NT2/D1 (cell line): ENCODE results near the gene MMS19.

ENCODE experiments used
- DNase-seq: peaks from one replicate; pipeline ENCODE4 v3.0.0-alpha.2; 2011; ENCODE audit warnings: low read depth, low spot score
- H3K27me3 ChIP-seq: 2 replicates; pipeline ENCODE4 v1.6.0; 2011; ENCODE audit warnings: mild to moderate bottlenecking; ENCODE audit not compliant: insufficient read length, insufficient read depth
- H3K36me3 ChIP-seq: 2 replicates; pipeline ENCODE4 v1.6.1; 2011; ENCODE audit warnings: mild to moderate bottlenecking, low read length, mixed read lengths; ENCODE audit not compliant: insufficient read depth, insufficient read length
- H3K4me1 ChIP-seq: 2 replicates; pipeline ENCODE4 v1.5.1; 2011; ENCODE audit not compliant: insufficient read depth, insufficient read length
- H3K4me3 ChIP-seq: 2 replicates; pipeline ENCODE4 v1.5.1; 2011; ENCODE audit warnings: low read depth; ENCODE audit not compliant: insufficient read length
- H3K9ac ChIP-seq: 2 replicates; pipeline ENCODE4 v1.6.0; 2011; ENCODE audit warnings: low read depth; ENCODE audit not compliant: insufficient read length
- H3K9me3 ChIP-seq: 2 replicates; pipeline ENCODE4 v1.5.1; 2011; ENCODE audit warnings: mild to moderate bottlenecking, low read length; ENCODE audit not compliant: insufficient read depth
- SUZ12 ChIP-seq: IDR thresholded peaks from 2 replicates; pipeline ENCODE4 v1.6.1; 2011; ENCODE audit not compliant: insufficient read length, insufficient read depth; ENCODE audit errors: extremely low read depth
- YY1 ChIP-seq: IDR thresholded peaks from 2 replicates; pipeline ENCODE4 v1.6.1; 2011; ENCODE audit not compliant: insufficient read length, insufficient read depth
- ZNF274 ChIP-seq: IDR thresholded peaks from 2 replicates; pipeline ENCODE4 v1.6.1; 2011; ENCODE audit warnings: mild to moderate bottlenecking, low read depth, low read length

Gene MMS19

DNA sequence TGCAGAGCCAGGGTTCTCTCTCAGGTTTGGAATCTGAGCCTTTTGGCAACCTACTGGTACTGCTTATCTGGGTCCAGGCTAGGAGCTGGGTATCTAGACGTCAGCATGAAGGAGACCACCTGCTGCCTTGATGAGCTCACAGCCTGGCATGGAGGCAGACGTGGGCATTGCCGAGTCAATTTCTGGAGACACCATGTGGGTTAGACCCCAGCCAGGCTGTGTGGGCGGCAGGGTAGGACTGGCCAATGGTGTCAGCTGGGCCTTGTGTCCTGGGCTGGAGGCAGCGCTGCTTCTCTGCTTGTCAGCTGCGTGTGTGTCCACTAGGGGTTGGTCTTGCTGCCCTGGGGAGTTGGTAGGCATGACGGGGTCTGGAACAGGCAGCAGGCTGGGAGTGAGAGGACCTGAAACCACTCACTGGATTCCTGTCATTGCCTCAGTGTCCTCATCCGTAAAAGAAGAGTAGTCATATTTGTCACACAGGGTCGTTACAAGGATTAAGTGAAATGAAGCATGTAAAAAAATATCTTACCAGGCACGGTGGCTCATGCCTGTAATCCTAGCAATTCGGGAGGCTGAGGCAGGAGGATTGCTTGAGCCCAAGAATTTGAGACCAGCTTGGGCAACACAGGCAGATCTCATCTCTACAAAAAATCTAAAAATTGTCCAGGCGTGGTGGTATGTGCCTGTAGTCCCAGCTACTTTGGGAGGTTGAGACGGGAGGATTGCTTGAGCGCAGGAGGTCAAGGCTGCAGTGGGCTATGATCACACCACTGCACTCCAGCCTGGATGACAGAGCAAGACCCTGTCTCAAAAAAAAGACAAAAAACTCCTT is 42.7 kb upstream of the MMS19 start:
- no peak for DNase-seq
- H3K9me3 ChIP-seq: no peaks in the 10 kb centered on the region
- no peaks in the 10 kb centered on the region for H3K27me3 ChIP-seq
- H3K4me1 ChIP-seq: peaks cover 16% of the 10 kb centered on the region
- no peak overlapping the region for H3K4me3 ChIP-seq
- no peaks in the 10 kb centered on the region for H3K36me3 ChIP-seq
- no peak overlapping the region for H3K9ac ChIP-seq
- no peak for TF ChIP-seq YY1
- no peak for TF ChIP-seq ZNF274
- TF ChIP-seq SUZ12: no peak

DNA sequence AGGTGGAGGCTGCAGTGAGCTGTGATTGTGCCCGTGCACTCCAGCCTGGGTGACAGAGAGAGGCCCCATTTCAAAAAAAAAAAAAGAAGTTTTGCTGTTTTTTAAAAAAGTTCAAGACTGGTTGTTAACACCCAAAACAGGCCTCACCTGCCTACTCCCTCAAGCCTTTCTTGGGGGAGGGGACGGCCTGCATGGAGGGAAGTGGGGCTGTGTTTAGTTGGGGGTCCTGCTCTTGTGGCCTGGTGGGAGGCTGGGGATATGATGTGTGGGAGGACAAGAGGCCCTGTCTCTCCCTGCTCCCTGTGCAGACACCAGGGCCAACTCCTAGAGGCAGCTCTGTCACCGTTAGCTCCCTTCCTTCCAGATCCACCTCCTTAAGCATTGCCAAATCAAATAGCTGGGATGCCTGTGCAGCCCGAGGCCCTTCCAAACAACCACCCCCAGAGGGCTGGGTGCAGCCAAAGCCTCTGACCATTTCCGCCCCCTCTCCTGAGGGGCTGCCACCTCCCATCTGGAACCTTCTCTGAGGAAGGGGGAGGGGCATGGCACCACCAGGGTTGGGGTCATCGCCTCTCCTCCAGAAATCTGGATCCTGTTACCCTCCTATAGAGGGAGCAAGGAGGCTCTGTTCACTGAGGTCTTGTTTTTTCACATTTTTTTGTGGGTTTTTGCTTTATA is 41.4 kb upstream of the MMS19 start:
- TF ChIP-seq ZNF274: no peak
- TF ChIP-seq SUZ12: no peak
- no peak for TF ChIP-seq YY1
- H3K4me3 ChIP-seq: no peak overlapping the region
- H3K27me3 ChIP-seq: no peaks in the 10 kb centered on the region
- no peak overlapping the region for H3K9ac ChIP-seq
- DNase-seq: no peak
- no peaks in the 10 kb centered on the region for H3K36me3 ChIP-seq
- H3K9me3 ChIP-seq: no peaks in the 10 kb centered on the region
- peaks cover 16% of the 10 kb centered on the region for H3K4me1 ChIP-seq

DNA sequence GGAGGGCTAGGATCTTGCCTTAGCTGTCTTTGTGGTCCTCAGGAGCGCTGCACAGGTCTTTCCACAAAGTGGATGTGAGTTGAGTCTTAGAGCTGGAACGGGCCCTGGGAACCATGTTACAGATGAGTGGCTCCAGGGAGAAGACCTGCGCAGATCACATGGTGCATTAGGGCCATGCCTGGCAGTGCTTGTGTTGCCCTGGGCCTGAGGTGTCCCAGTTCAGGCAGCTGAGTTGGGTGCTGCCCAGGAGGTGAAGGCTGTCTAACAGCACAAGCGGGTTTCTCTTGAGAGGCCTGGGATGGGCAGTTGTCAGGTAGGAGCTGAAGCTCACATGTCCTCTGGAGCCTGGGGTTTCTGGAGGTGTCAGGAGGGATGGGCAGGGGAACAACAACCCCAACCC is 40.6 kb upstream of the MMS19 start:
- H3K9ac ChIP-seq: no peak overlapping the region
- TF ChIP-seq SUZ12 (no peak), ZNF274 (no peak), YY1 (no peak)
- no peak overlapping the region for H3K4me3 ChIP-seq
- H3K27me3 ChIP-seq: no peaks in the 10 kb centered on the region
- peaks cover 20% of the 10 kb centered on the region for H3K4me1 ChIP-seq
- no peak for DNase-seq
- no peaks in the 10 kb centered on the region for H3K36me3 ChIP-seq
- no peaks in the 10 kb centered on the region for H3K9me3 ChIP-seq

DNA sequence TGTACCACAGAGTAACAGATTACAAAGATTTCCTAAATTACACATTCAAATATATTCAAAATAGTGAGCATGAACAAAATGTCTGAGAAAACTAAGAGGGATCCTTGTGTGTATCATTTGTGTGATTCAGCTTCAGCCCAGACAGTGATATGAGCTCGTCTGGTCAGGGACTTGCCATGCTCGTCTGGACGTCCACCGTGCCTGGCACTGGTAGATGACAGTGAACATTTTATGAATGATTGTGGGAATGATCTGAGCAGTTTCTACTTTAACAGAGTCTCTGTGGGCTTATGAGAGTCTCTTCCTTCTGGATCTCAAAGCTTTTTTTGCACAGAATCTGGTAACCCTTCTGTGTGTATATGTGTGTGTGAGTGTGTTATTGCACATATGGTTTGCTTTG is 40.2 kb upstream of the MMS19 start:
- H3K36me3 ChIP-seq: no peaks in the 10 kb centered on the region
- H3K27me3 ChIP-seq: no peaks in the 10 kb centered on the region
- TF ChIP-seq YY1 (no peak), ZNF274 (no peak), SUZ12 (no peak)
- no peak overlapping the region for H3K9ac ChIP-seq
- no peak overlapping the region for H3K4me3 ChIP-seq
- DNase-seq: no peak
- no peaks in the 10 kb centered on the region for H3K9me3 ChIP-seq
- H3K4me1 ChIP-seq: peaks cover 22% of the 10 kb centered on the region

DNA sequence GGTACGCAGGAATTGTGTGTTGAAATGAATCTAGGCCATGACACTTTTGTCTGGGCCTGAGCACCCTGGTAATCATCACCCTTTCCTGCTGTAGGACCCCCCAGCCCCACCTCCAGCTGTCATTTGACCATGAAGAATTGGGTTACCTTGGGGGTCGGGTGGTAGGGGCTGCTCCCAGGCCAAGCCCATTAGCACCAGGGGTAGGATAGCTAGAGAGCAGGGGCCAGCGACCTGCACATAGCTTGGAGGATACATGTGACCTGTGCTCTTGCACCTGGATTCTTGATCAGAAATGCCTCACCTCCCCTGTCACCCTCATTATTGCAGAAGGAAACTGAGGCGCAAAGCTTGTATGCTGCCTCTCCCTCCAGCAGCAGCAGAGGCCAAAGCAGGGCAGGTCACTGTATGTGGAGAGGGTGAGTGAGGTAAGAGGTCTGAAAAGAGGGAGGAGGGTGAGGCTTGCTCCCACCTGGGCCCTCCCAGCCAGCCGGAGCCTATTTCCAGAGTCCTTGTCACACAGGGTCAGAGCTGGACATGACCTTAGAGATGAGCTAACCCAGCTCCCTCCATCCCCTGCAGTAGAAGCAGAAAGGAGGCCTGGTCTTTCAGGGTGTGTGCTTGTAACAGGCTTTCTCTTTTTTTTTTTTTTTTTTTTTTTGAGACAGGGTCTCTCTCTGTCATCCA is 39.1 kb upstream of the MMS19 start:
- Histone ChIP-seq H3K4me3 (no peak overlapping the region), H3K4me1 (peaks cover 20% of the 10 kb centered on the region), H3K9ac (no peak overlapping the region), H3K27me3 (no peaks in the 10 kb centered on the region), H3K36me3 (no peaks in the 10 kb centered on the region), H3K9me3 (no peaks in the 10 kb centered on the region)
- no peak for TF ChIP-seq SUZ12
- TF ChIP-seq YY1: no peak
- no peak for TF ChIP-seq ZNF274
- DNase-seq: no peak

DNA sequence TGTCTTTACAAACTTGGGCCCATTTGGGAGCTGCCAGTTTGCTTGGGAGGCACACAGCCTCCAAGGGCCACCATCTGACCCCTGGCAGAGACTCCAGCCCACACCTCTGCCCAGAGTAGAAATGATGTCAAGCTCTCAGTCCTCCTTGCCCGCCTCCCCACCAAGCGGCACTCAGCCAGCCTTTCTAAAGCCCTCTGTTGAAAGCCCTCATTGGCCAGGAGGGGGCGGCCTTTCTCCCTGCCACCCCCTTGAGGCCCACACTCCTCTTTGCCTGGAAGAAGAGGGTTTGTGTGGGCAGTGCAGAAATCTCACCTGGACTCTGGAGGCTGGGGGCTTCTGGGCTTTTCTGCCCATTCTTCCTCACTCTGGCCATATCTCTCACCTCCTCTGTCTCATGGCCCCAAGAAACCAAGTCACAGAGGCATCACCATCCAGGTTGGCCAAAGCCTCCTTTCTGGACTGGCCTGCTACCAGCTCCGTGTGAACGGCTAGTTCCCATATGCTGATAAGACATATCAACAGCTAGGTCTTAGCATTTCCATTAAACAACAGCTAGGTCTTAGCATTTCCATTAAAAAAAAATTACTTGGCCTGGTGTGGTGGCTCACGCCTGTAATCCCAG is 36.6 kb upstream of the MMS19 start:
- no peak overlapping the region for H3K9ac ChIP-seq
- peaks cover 20% of the 10 kb centered on the region for H3K4me1 ChIP-seq
- no peak for DNase-seq
- peaks cover 1% of the 10 kb centered on the region; the same call in 1 of the 2 replicates for H3K9me3 ChIP-seq
- no peaks in the 10 kb centered on the region for H3K27me3 ChIP-seq
- no peak for TF ChIP-seq ZNF274
- no peak for TF ChIP-seq YY1
- no peak for TF ChIP-seq SUZ12
- H3K4me3 ChIP-seq: no peak overlapping the region
- H3K36me3 ChIP-seq: no peaks in the 10 kb centered on the region

DNA sequence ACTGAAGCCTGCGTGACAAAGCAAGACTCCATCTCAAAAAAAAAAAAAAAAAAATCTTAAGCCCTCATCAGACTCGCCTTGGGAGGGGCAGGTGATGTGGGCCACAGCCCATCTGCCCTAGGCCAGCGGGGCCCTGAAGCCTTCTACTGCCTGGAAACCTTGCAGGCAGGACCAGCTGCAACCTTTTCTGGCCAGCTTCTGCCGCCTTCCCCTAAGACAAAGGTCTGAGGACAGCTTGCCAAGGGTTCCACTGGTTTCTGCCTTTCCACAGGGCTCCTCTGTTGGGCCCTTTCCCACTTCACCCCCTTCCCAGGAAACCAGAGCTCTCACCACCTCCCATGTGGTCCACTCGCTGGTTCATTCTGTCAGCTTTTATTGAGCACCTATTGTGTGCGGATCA is 35.7 kb upstream of the MMS19 start:
- H3K4me3 ChIP-seq: no peak overlapping the region
- H3K9ac ChIP-seq: no peak overlapping the region
- H3K36me3 ChIP-seq: no peaks in the 10 kb centered on the region
- no peak for TF ChIP-seq YY1
- TF ChIP-seq ZNF274: no peak
- no peak for TF ChIP-seq SUZ12
- no peak for DNase-seq
- H3K4me1 ChIP-seq: peaks cover 17% of the 10 kb centered on the region
- peaks cover 6% of the 10 kb centered on the region; the same call in 1 of the 2 replicates for H3K9me3 ChIP-seq
- H3K27me3 ChIP-seq: no peaks in the 10 kb centered on the region
